C1 segment of cervical spinal cord (tissue), 14 donors: ENCODE results near the gene RNF157.

Source experiments
- DNase-seq, 14 donors: peaks; one replicate each; lab custom pipeline; 2025; lab: John Stamatoyannopoulos, UW

Gene RNF157

DNA sequence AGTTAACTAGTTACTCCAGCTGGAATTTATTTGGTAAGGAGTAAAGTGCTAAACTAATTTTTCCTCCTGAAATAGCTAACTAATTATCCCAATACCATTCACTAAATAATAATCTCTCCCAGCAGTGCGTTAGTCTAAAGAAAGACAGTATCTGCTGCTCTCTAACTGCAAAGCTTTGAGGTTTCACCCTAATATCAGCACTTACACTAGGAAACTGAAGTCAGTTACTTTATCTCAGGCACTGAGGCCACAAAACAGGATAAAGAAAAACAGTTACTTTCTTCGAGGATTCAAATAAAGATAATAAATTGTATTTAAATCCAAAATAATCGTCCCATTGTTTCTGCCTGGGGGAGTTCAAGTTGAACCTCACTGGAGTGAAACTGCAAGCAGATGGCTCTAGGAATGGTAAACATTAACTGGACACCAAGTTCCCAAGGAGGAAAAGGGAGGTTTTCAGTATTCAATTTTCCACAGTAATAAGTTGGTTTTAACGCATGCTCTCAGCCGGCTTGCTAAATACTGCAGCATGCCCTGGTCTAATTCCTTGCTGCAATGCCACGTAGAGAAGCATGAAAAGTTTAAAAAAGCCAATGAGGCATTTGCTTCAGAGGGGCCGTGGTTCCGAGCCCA is 79.3 kb downstream of the RNF157 start:
- no peak for DNase-seq

DNA sequence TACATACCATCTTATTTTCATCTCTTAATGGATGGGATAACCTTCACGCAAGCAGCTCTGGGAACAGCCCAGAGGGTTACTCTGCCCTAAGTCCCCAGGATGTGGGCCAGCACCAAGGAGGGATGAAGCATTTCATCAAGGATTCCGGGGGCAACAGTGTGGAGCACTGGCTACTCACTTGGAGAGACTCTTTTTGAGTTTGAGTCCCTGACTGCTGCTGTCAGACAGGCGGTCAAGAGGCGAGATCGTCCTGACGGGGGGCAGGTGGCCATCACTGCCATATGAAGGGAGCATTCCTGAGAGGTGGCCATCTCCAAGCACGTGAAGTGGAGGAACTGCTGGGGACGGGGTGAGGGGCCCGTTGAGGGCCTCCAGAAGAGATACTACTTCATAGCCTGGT is 81.1 kb downstream of the RNF157 start:
- no peak for DNase-seq

DNA sequence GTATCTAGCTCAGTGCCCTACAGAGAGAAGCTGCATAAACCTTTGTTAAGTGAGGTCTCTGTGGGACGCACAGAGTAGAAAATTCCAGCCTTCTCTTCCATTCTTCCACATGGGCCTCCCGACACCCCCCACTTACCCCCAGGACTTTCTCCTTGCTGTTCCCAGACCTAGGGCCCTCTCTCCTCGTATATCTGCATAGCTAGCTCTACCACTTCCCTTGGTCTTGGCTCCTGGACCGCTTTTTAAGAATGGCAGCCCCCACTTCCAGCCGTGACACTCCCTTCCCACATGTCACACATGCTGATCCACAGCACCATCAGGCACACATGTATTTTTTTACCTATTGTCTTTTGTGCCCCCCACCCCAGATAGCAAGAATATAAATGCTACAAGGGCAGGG is 82.5 kb downstream of the RNF157 start:
- no peak for DNase-seq

DNA sequence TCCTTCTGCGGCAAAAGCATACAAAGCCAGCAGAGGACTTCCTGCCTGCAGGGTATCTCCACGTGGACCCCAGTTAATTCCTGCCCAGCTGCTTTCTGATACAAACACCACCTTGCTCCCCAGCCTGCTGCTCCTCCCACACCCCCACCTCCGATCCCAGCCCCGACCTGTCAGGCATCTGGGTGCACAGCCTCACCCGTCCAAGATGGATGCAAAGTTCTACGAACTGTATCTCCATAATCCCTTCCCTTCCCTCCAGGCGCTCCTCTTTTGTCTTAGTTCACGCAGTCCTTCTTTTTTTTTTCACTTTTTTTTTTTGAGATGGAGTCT is 83.7 kb downstream of the RNF157 start:
- DNase-seq: no peak

DNA sequence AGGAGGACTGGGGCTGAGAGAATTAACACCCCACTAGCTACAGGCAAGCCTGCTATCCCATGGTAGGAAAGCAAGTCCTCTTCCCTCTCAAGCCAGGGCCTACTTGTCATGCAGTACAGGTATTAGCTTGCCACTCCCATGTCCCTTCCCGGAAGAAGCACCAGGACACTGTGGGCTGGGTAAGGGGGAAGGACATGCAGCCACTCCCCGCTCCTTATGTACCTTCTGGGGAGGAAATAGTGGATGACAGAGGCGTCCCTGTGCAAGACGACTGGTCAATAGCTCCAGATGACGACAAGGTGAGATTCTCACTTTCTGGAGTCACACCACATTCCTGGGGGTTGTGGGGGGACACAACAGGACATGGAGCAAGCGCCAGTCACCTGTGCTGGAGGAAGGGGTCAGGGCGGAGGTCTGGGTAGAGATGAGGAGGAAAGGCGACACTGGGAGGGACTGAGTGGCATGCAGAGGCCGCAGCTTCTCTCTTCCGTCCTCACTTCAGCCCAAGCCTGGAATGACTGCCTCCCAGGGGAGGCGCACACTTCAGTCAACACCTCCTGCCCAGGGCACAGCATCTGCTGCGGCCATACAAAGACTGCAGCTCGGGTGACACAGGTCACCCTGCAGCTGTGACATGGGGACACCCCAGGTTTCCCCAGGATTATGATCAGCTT is 84.2 kb downstream of the RNF157 start:
- no peak for DNase-seq

DNA sequence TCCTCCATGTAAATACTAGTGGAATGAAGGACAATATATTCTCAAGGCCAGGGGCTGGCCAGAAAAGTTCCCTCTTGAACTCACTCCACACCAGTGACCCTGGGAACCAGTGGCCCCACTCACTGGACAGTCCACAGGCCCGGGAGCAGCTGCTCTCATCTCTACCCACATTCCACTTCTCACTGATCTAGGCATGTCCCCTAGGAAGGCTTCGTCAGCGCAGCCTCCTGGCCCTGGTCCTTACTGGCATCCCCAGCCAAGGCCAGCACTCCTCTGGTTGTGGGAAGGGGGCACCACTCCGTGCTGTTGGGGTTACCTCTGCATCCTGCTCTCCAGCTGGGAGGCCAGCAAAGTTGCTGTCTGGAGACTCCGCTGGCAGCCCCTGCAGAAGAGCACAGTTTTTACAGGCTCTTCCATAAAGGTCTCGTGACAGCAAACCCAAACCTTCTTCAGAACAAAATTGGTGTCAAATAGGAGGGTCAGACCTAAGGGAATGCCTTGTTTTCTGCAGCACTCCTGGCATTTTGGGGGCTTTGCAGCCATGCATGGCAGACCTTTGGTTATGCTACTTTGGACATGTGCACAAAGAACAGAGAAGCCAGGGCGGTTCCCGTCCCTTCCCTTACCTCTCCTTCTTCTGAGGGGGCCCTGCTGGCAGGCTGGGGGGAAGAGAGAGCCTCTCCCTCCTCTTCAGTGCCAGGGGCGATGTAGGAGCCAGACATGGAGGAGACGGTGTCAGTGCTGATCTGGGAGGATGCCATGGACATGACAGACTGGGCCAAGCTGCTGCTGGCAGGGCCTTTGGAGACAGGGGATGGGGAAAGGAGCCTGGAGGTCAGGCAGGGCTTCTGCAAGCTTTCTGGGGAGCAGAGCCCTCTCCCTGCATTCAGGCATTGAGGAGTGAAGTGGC is 85.1 kb downstream of the RNF157 start:
- no peak for DNase-seq

DNA sequence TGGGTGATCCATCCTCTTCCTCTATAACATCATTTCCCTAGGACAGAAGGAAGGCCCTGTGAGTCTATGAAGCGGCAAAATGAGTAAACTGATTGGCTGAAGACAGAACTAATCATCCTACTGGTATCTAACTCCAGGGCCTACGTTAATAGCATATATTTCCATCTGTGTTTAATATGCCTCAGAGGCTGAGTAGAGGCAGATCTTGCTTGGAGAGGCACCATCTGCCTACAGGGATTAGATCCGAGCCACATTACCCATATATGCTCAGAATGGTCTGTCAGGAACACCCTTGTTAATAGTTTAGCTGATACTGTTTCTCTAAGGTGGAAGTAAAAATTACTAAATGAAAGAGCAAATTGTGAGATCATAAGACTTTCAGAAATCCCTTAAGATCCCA is 86.0 kb downstream of the RNF157 start:
- DNase-seq: no peak

DNA sequence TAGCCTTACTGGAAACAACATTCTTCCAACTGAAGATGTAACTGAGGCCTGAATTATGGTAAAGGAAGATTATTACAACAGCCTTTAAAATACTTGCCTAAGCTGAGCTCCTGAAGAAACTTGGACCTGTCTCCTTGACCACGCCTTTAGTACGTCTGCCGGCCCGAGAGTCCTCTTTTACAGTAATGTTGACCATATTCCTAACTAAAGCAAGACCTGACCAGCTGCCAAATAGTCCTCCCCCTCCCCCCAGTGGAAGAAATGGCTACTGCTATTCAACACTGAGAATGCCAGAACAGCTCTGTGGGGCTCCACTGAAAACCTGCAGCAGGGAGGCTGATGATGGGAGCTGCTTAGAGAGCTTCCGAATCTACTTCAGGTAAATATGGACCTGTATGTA is 86.7 kb downstream of the RNF157 start:
- no peak for DNase-seq

DNA sequence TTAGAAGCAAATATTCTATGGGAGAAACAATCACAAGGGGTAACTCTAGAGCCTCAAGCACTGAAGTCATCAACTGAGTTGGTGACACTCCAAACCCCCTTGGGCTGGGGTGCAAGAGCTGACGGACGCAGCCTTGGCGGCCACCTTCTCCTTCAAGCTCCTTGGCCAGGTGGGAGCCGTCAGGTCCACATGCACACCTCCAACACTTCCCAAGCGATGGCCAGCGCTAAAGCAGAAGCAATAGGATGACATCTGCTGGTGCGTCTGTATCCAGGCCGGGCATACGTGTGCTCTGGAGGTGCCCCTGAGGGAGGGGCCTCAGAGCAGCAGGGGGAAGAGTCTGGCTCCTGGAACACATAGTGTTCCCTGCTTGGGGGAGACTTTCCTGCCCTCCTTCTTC is 87.1 kb downstream of the RNF157 start:
- no peak for DNase-seq

DNA sequence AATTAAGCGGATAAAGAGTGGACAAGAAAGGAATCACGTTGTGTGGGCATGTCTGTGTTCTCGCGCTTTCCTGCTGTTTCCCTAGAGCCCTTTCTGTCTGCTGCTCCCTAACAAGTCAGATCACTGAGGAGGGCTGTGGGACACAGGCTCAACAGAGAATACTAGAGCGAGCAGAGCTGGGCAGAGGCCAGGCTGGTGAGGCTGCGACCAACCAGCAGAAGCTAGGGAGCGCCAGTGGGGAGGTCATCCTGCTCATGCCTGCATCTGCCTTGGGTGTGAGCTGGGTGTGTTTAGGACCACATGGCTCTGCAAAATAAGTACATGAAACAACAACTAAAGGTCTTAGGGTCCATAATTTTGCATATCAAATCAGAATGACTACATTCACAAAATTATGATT is 87.7 kb downstream of the RNF157 start:
- peak in 4 of 14 donors; percentile 20 to 29 (median 26) for DNase-seq

DNA sequence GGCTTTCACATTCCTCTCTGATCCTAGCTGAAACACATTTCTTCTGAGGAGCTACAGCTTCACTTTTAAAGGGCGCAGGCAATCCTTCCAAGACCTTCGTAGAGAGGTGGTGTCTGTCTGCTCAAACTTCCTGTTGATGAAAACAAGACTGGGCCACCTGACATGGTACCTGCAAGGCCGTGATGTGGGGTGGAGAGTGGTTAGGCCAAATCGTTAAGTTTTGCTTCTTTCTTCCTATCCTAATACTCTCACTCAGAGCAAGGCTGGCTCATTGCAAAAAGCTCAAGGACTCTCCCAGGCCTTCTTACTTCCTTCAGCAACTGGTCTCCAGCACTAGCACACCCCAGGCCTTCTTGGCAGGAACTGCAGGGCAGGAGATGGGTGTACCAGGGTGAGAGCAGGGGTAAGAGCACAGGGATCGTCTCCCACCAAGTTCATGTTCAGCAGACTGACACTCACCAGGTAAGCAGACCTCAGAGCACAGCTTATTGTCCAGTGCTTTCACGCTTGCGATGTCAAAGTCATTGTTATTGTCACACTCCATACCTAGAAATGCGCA is 88.3 kb downstream of the RNF157 start:
- no peak for DNase-seq

DNA sequence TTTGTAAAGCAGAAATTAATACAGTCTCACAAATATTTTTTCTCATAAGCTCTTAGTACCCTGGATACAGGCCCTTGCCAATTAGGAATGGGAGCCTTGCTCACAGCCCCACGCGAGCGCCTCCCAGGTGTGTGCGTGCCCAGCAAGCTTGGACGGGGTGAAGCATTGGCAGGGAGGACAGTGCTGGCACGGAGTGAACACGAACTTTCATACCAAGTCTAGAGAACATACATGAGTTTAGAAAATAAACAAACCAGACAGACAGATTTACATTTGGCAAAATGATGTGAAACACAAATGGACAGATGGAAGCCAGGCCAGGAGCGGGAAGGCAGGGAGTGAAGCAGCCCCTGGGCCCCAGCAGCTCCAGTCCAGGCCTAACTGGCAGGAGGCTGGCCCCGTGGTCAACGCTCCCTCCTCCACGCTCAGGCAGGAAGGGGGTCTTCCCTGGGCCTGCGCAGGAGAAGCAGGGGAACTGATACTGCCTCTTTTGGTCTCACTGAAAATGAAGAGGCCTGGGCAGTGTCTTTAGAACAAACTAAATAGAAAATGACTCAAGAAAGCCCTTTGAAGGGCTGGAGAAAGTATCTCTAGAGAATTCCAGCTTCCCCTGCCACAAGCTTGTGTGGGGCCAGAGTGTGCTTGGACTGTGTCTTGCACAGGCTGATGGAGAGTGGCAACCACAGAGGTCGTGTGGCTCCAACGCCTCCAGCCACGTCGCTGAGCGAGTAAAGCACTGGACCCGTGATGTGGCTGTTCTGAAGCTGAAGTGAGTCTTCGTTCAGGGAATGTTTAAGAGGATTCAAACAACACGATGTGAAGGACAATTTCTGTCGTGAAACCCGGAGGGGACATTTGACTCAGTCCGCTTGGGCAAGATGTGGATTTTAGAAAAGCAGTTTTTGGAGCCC is 89.3 kb downstream of the RNF157 start:
- no peak for DNase-seq

DNA sequence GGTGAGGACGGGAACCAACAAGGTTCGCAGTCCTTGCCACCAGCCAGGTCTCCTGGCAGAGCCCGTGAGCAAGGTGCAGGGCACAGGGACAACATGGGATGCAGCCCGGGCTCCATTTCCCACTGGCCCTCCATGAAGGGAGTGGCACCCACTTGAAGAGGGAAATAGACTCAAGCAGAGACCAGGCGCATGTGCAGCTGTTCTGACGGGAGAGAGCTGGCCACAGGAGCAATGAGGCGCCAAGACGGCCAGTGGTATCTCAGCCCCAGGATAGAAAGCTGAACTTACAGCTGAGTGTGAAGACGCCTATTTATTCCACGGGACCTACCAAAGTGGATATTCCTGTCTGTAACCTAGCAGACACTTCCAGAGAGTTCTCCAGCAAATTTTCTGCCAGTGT is 91.1 kb downstream of the RNF157 start:
- DNase-seq: no peak

DNA sequence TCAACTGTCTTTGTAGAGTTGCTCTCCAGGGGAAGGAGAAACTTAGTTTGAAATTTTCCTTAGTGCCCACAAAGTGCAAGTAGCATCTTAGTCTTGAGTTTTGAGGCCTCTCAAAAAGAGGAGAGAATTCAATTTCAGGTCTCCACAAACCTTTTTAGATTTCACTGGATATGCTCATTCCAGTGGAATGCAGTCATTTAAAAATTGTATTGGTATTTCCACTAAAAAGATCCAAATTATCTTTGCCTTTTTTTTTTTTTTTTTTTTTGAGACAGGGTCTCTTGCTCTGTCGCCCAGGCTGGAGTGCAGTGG is 92.3 kb downstream of the RNF157 start:
- DNase-seq: no peak

DNA sequence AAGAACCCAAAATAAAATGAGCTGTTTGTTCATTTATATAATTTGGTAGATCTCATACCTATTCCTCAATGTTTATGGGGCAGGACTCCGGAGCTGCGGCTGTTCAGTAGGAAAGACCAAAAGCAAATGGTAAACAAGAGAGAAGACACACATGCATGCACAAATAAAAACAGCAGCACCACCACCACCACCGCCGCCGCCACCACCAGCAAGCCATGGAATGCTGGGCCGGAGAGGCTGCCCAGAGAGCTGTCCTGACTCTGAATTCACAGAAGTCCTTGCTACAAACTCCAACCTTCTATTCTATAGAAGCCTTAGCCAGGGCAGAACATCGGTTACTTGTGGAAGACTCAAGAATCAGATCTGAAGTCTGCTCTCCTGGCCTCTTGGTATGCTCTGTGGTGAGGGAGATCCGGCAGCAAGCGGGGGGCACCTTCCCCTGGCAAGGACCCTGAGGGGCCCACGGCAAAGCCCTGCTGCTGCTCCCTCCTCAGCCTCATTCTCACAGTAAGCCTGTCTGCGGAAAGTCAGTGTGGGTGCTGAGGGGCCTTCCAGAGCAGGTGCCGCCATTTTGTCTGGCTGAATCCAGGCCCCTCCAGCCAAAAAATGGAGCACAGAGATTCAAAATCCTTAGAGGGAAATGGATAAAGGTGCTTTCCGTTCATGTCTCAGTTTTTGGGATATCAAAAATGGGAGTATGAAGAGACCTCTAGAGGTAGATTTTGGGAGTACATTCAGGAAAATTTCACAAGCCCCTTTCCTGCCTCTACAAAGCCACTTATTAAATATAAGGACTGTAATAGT is 92.9 kb downstream of the RNF157 start:
- DNase-seq: peak in 1 of 14 donors; percentile 15

DNA sequence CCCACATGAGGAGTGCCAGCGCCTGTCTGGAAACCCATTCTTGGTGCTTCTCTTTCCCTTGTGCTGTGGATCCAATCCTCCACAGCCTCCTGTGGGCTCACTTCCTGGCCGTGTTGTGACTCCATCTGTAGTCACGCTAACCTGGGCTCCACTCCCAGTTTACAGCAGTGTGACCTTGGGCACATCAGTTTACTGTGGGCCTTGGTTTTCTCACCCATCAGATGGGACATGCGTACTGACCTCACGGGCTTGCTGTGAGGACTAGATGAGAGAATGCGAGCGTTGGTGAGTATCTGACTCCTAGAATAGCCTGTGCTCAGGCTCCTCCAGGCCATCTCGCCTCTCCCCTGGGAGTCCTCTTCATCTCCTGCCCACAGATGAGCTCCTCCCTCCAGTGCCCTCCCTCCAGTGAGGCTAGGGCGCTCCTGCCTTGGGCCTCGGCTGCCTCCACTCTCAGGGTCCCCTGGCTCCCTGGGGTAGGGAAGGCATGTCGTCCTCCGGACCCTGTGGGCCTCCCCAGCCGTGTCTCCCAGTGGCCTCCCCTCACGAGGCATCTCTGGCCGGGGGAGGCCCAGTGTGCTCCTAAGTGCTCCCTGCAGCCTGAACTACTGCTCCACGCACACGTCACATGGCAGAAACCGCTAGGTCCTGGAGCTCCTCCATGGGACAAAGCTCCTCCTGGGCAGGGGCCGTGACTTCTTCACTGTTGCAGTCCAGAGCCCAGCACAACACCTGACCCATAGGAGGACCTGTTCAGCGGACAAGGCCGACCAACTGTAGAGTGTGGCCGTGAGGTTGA is 94.0 kb downstream of the RNF157 start:
- no peak for DNase-seq

DNA sequence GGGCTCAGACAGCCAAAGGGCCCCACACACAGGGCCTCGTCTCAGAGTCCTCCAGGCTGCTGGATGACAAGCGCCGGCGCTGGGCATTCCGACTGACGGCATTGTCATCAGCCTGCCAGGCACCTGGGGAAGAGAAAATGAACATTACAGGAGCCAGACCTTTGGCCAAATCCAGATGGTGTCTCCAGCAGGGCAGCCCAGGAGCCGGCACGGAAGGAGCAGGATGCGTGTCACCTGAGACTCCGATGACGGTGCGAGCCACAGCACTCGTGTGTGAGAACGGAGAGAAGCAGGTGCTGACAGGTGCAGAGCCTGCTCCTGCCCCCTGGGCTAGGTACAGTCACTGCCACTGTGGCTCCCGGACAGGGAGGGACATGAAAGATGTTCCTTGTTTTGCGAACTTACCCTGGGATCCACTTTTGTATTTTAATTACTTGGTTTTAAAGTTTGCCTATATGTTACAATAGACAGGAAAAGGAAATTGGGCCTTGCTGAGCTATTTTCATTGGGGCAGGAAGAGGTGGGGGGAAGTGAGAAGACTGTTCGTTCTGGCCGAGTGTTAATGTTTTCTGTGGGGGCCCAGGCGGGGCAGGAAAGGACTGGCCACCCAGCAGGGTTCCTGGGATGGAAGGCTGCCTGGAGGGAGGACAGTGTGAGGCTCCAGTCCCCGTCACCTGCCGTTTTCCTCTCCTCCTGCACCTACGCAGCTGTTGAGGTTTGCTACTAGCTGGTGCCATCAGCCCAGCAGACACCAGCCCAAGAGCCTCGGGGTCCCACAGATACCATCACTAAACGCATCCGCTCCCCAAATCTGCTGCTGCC is 94.9 kb downstream of the RNF157 start:
- DNase-seq: no peak

DNA sequence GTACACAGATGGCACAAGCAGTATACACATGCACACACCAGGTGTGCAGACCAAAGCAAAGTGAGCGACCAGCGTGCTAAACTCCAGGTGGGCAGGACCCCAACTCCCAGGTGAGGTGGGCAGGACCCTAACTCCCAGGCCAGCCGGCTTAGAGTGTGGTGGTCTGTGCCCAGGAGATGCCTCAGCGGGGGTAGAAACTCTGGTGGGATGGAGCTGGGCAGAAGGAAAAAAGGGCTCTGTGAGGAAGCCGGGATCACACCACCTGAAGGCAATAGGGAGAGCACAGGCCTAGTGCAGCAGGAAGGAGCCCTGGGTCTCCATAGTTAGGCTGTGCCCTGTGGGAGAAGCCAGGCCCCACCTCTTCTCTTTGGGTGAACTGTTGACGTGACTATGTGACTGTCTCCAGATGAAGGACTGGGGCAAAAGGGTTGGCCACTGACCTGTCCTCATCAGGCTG is 97.7 kb downstream of the RNF157 start:
- no peak for DNase-seq

DNA sequence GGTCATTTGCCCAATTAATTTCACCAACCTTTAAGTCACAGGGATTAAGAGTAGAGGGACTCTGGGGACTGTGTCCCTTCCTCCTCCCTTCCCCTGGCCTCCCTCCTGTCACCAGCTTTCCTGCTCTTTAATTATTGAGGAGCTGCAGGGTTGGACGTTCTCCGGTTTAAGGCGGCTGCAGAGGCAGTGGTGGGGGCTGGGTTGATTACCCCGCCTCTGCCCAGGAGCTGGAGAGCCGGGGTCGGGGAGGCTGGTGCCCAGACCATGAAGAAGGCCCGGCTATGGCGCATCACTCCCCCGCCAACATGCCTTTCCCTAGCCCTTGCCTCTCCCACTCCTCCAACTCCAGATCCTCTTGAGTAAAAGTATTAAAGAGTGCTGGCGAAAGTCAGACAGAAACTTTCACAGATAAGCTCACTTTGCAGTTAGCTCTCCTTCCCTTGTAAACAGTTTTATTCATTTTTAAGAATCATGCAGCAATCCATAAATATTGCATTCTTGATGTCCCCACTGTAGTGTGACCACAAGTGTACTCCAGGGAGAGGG is 98.2 kb downstream of the RNF157 start:
- no peak for DNase-seq
